Cardiac septum (tissue), 1 donor: ENCODE measurements around the gene FAM90A1. TPM values are rescaled to one million over a fixed set of nuclear protein-coding genes. Genes with fewer than 3 reads are reported as not detected.
"Not testable (repeated sequence)": the region's sequence is repeated elsewhere in the genome, so short reads cannot be mapped to it uniquely, and the experiment has no call there.

Experiments
- DNase-seq: peaks from one replicate; pipeline ENCODE4 v3.0.0-alpha.2; 2020; ENCODE audit warnings: low spot score
- intact Hi-C: fragments of 100-400 bp; cut with DNase I; formaldehyde crosslinking; loops from one replicate; pipeline ENCODE4 v1.14.0; 2022
- total RNA-seq: library from RNA; stranded (reverse); fragmentation: NEBNext Ultra II Directional; extraction: Animal tissue kit (Norgen Biotek cat#: 25700); gene quantifications from one replicate; pipeline ENCODE4 v1.2.1, GENCODE V29; 2021
- donor health status: DM: no; HTN: no; CAD: no.

The FAM90A1 gene
- total RNA-seq, 1 donor from 2014 or later: not detected

GRCh38 chr12:8182923-8183322 is 44.5 kb downstream of the FAM90A1 start:
- DNase-seq, intact Hi-C loops: not testable (repeated sequence)

GRCh38 chr12:8181271-8181670 is 46.1 kb downstream of the FAM90A1 start:
- DNase-seq, intact Hi-C loops: not testable (repeated sequence)

- intact Hi-C loops: not testable (repeated sequence)
- DNase-seq: peak; percentile 93
These were observed 47.3 kb downstream of the FAM90A1 start for GRCh38 chr12:8179989-8180585.

- DNase-seq, intact Hi-C loops: not testable (repeated sequence)
These were observed 54.5 kb downstream of the FAM90A1 start for GRCh38 chr12:8172911-8173310.

Other genes with a start within 250 kb of the FAM90A1 start
- gene FOXJ2, start 194.9 kb downstream of the FAM90A1 start, total RNA-seq: 25.1 TPM
- gene C3AR1, start 161.3 kb downstream of the FAM90A1 start, total RNA-seq: 4.2 TPM
- 19.0 TPM for gene NECAP1, start 145.3 kb downstream of the FAM90A1 start, total RNA-seq
- gene CLEC4A, start 104.0 kb downstream of the FAM90A1 start, total RNA-seq: 0.35 TPM
- not detected for gene ZNF705A, start 70.6 kb downstream of the FAM90A1 start, total RNA-seq
- not detected for gene CLEC6A, start 228.3 kb upstream of the FAM90A1 start, total RNA-seq